GM12872 (cell line): ENCODE data around the gene THSD4.

Experiments used
- TF ChIP-seq, protein P1 (sequence below): IDR thresholded peaks from 3 replicates; pipeline ENCODE4 v1.5.1; 2011; ENCODE audit warnings: low read depth, mild to moderate bottlenecking, low read length, moderate library complexity; ENCODE audit not compliant: insufficient read depth

THSD4 gene

DNA sequence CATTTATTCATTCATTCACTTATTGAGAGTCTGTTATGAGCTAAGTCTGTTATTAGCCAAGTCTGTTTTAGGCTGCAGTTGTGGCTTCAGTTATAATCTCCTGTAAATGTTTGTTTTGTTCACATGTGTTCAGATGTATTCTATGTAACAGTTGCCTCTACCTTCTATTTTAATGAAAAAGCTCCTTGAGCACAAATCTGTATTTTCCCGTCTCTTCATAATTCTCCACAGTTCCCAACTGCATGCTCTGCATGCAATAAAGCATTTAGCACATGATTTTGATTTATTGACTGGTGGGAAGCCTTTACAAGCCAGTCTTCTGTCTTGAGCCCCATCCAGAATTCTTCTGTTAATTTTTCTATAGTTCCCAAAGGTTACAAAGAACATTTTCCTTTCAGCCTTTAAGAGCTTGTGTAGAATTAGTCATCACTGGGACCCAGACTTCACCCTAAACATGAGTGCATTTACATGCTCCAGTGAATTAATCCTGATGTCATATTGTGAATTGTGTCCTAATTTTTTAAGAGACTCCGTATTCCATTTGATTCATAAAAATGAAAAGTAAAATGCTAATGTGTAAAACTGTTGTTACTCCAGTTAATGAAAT is 572.7 kb downstream of the THSD4 start:
- TF ChIP-seq, protein P1, sequence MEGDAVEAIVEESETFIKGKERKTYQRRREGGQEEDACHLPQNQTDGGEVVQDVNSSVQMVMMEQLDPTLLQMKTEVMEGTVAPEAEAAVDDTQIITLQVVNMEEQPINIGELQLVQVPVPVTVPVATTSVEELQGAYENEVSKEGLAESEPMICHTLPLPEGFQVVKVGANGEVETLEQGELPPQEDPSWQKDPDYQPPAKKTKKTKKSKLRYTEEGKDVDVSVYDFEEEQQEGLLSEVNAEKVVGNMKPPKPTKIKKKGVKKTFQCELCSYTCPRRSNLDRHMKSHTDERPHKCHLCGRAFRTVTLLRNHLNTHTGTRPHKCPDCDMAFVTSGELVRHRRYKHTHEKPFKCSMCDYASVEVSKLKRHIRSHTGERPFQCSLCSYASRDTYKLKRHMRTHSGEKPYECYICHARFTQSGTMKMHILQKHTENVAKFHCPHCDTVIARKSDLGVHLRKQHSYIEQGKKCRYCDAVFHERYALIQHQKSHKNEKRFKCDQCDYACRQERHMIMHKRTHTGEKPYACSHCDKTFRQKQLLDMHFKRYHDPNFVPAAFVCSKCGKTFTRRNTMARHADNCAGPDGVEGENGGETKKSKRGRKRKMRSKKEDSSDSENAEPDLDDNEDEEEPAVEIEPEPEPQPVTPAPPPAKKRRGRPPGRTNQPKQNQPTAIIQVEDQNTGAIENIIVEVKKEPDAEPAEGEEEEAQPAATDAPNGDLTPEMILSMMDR: no peak

DNA sequence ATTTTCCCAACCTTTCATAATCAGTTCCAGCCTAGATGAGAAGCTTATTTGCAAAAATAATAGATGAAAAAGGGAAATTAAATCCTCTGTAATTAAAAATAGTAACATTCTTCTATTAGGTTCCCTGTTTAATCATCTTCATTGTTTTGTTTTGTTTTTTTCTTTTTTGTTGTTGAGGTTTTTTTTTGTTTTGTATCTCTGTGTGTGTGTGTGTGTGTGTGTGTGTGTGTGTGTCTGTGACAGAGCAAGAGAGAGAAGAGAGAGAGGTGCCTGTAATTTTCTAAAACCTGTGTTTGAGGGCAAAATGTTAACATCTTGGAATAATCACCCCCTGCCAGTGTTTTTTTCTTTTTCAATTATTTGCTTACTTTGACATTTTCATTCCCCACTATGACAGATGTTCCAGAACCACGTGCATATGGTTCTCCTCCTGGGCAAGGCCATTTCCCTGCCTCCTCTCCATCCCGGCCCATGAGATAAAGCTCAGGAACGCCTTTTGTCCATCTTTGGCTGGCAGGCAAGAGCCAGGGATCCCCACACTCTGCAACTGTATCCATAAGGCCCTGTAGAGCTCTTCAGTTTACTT is 573.3 kb downstream of the THSD4 start:
- TF ChIP-seq, protein P1: no peak

DNA sequence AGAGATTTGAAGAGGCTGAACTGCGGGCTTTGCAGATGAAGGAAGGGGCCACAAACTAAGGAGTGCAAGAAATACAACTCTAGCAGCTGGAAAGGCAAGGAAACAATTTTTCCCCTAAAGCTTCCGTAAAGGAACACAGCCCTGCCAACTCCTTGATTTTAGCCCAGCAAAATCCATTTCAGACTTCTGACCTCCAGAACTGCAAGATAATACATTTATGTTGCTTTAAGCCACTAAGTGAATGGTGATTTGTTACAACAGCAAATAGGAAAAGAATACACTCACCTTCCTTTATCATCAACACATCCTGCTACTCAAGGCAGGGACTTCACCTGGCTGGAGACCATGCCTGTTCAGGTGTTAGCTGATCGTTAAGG is 575.8 kb downstream of the THSD4 start:
- TF ChIP-seq, protein P1: no peak

DNA sequence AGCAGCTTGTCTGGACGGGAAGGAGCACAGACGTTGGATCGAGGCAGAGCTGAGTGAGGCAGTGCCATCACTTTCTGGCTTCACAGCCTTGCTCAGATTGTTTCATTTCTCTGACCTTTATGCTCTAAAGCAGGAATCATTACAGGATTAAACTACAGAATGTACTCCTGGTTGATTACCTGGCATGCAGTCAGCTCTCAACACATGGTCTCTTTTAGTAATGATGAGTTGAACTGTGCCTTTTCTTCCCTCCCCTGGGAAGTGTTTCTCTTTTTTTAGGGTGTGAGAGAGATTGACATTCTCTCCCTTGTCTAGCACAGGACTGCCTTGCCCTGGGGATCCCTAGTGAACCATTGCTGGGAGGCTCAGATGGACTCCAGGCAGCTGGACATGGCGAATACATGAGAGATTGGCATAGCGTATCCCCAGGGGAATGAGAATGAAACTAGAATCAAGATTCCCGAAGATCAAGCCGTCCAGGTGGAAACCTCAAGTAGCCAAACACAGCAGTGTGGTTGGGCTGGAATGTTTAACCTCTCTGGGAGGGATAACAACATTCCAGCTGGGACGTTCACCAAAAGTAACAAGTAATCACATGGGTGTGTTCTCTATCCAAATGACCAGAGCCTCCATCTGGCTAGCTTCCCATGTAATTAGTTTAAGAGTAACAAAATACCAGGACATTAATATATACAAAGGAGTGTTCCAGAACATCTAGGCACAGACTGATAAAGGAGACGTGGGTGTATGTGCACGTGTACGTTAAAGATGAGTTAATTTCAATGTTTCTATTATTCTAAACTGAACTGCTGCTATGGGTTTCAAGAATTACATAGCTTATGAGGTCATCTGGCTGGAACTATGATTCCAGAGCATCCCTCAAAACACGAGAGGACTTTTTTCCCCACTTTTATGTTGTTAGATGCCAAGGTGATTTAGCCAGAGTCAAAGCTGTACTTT is 576.5 kb downstream of the THSD4 start:
- TF ChIP-seq, protein P1: no peak

DNA sequence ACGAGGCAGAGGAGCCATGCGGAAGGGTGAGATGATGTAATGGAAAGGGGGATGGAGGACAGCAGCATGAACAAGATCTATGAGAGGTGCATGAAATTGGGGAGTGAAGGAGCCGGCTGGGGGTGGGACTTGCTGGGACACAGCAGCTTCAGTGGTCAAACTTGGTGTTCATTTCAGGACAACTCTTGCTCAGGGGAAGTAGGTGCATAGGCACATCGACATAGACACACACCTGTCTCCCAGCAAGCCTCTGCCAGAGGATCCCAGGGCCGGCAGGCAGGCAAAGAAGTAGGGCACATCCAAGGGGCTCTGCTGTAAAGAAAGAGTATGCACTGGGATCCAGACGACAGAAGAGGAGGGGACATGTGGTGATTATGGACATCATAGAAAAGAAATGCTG is 582.0 kb downstream of the THSD4 start:
- TF ChIP-seq, protein P1: no peak

DNA sequence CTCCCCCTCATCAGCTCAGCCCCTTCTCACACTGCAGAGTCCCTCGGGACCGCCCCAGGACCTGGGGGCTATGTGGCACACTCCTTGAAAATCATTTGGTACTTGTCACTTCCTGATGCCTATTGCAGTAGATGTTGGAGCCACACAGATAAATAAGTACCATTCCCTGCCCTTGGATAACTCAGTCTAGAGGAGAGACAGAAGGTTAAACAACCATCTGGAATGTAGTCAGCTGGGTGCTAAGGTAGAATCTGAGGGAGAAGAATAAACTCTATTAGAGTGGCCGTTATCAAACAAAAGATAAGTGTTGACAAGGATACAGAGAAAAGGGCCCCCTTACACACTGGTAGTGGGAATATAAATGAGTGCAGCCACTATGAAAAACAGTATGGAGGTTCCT is 582.8 kb downstream of the THSD4 start:
- TF ChIP-seq, protein P1: no peak

DNA sequence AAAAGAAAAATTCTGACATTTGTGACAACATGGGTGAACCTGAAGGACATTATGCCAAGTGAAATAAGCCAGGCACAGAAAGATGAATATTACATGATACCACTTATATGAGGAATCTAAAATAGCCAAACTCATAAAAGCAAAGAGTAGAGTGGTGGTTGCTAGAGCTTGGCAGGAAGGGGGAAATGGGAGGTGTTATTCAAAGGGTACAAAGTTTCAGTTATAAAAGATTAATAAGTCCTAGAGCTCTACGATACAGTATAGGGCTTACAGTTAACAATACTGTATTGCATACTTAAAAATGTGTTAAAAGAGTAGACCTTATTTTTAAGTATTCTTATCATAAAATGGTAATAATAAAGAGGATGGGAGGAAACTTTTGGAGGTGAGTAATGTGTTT is 583.5 kb downstream of the THSD4 start:
- TF ChIP-seq, protein P1: no peak
